Transverse colon (tissue), 3 donors: ENCODE data around the gene MIX23.

Experiments
- EP300 ChIP-seq: sonication (generic); formaldehyde crosslinking; IDR thresholded peaks from one replicate; pipeline ENCODE4 v1.6.1; 2017; ENCODE audit warnings: antibody characterized with exemption, low read depth
- POLR2A ChIP-seq: fragments of 450-650 bp; IDR thresholded peaks from one replicate; pipeline ENCODE4 v1.6.1; 2016; ENCODE audit warnings: antibody characterized with exemption, mild to moderate bottlenecking, moderate library complexity
- TF ChIP-seq, protein P1 (sequence below), 5 experiments: fragments of 200-600 bp in 3 of 5; fragments of 450-650 bp in 2 of 5; sonication (generic) in 3 of 5; IDR thresholded peaks; 1 replicate in 2 of 5; 2 replicates in 3 of 5; pipeline ENCODE4 v1.5.1; 2016 to 2017; ENCODE audit warnings: antibody characterized with exemption in 5 of 5, inconsistent platforms in 3 of 5, mild to moderate bottlenecking in 2 of 5, moderate library complexity in 1 of 5

DNA sequence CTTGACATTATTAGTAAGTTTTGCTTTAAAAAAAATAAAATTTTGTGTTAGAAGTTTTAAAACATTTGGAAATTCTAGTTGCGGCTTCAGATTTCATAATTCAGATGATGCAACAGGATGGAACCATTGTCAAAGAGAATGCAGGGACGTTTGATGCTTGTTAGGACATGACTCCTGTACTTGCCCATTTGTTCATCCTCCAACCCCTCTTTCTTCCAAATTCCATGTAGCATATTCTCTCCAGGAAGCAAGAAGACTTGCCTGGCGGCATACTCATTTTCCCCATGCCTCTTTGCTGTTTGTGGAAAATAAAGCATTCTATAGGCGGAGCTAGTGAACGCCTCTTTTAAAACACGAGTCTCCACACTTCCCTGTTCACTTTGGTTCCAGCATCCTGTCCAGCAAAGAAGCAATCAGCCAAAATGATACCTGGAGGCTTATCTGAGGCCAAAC is 58.1 kb downstream of the MIX23 start, which contains the start of gene CSTA:
- TF ChIP-seq, protein P1, sequence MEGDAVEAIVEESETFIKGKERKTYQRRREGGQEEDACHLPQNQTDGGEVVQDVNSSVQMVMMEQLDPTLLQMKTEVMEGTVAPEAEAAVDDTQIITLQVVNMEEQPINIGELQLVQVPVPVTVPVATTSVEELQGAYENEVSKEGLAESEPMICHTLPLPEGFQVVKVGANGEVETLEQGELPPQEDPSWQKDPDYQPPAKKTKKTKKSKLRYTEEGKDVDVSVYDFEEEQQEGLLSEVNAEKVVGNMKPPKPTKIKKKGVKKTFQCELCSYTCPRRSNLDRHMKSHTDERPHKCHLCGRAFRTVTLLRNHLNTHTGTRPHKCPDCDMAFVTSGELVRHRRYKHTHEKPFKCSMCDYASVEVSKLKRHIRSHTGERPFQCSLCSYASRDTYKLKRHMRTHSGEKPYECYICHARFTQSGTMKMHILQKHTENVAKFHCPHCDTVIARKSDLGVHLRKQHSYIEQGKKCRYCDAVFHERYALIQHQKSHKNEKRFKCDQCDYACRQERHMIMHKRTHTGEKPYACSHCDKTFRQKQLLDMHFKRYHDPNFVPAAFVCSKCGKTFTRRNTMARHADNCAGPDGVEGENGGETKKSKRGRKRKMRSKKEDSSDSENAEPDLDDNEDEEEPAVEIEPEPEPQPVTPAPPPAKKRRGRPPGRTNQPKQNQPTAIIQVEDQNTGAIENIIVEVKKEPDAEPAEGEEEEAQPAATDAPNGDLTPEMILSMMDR (IDR thresholded peaks at IDR 0.05): no peak
- TF ChIP-seq POLR2A: no peak
- TF ChIP-seq EP300: no peak
